Activated naive CD8-positive, alpha-beta T cell treated with anti-CD3 and anti-CD28 coated beads, Interleukin-2, amount 50 U/mL, for 16 hours (primary cell): ENCODE results near the gene LRIT3.
A peak's percentile ranks its signal among the peaks of the same experiment; 100 is the strongest.

Source experiments
- DNase-seq: peaks from one replicate; pipeline ENCODE4 v3.0.0-alpha.2; 2020; ENCODE audit warnings: low read depth, low spot score

The LRIT3 gene, protein sequence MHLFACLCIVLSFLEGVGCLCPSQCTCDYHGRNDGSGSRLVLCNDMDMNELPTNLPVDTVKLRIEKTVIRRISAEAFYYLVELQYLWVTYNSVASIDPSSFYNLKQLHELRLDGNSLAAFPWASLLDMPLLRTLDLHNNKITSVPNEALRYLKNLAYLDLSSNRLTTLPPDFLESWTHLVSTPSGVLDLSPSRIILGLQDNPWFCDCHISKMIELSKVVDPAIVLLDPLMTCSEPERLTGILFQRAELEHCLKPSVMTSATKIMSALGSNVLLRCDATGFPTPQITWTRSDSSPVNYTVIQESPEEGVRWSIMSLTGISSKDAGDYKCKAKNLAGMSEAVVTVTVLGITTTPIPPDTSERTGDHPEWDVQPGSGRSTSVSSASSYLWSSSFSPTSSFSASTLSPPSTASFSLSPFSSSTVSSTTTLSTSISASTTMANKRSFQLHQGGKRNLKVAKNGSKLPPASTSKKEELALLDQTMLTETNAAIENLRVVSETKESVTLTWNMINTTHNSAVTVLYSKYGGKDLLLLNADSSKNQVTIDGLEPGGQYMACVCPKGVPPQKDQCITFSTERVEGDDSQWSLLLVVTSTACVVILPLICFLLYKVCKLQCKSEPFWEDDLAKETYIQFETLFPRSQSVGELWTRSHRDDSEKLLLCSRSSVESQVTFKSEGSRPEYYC

DNA sequence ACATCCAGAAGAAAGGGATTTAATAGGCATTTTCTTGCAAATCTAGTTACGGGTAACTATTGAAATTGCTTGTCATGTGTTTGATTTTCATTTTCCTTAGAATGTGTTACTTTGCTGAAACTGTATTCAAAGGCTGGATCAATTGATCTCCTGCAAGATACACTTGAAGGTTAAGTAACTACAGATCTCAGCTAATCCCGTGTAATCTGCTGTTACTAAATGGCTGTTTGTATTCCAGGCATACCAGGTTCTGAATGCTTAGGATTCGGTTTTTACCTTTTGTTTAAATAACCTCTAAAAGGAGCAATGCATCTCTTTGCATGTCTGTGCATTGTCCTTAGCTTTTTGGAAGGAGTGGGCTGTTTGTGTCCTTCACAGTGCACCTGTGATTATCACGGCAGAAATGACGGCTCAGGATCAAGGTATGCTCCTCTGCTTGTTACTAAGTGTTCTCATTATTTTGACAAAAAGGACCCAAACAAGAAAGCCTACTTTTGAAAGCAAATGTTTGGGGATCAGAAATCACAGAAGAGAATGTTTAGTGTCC lies at the start of gene LRIT3:
Gene LRIT3, plus strand, starts transcription at position 212 of the 547 bp plus-strand sequence. Its CDS starts 95 bp downstream, at position 307.
- no peak for DNase-seq

DNA sequence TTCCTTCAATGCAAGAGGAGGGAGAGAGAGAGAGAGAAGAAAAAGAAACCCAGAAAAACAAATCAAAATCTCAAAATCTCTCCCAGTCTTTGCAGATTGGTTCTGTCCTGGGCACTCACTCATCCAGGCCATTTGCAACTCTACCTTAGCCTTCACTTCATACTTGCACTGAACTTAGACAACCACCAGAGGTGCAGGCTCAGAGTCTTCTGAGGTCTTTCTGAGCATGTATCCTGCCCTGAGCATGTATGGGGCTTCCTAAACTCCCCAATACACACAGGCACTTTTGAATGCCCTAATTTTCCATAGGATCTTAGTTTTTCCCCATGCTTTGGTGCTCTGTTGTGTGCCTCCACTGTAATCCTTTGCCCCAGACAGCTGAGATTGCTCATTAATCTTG lies 49.0 kb upstream of the LRIT3 start:
- no peak for DNase-seq

DNA sequence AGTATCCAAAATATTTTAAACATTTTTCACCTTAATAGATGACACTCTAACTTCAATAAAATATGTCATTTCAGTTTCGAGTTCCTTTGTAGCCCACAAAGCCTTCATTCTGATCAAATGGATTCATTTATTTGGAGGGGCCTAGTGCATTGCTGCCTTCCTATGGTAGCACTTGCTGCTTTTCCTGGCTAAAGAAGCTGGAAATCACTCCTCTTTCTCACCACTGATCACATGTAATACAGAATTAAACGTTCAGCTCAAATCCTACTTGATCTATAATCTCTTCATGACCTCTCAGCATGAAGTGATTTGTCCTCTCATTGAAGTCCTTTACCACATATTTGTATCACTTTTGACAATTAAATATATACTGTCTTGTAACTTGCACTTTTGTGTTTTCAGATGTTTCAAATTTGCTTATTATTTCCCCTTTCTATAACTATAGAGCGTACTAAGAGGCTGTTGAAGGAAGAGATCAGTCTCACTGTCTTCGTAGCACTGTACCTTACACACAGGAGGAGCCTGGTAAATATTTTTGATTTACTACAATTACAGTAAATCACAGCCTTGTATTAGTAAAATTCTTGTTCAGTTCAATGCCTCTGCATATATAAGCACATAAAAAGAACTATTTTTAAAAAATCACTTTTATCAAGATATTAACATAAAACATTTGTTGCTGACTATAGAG lies 46.7 kb upstream of the LRIT3 start:
- no peak for DNase-seq

DNA sequence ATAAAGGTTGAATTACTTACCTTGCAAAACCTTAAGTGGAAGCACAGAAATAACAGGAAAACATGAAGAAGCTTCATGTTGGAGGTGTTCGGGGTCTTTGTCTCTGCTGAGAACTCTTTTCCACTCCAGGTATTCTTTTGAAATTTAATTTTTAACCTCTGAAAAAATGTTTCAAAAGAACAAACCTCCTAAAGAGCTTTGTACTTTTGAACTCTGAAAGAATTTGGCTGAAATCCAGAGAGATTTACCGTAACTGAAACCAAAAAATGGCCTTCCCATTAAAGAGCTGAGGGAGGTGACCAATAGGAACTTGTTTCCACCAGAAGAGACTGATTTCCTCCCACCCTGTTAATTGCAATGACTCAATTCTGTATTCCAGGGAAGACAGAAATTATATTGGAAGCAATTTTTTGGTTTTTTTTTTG lies 46.0 kb upstream of the LRIT3 start, which contains the start of gene CFI:
Gene CFI, minus strand, starts transcription at position 105 of the 425 bp plus-strand sequence. Its CDS starts 28 bp downstream, at position 77.
- DNase-seq, result no peak

DNA sequence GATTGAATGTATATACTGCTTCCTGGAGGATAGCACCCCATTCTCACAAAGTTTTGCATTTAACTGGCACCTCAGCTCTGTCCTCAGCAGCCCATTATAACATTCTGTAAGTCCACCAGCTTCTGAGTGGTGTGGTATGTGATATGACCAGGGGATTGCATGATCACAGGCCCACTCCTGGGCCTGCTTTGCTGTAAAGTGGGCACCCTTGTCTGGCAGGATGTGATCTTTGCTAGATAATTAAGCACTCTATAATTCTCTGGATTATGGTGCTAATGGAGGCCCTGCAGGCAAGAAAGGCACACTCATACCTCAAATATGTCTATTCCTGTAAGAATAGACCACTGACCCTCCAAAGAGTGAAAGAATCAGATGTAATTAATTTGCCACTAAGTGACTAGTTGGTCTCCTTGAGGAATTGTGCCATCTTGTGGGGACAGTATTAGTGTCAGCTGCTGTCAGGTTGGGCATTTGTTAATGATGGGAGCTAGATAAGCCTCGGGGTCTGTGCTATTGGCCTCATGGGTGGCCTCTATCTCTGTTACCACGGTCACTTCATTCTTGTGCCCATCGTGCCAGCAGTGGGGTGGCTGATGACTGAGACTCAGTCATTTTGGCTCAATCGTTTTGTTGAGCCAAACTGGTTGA lies 43.9 kb upstream of the LRIT3 start:
- no peak for DNase-seq

DNA sequence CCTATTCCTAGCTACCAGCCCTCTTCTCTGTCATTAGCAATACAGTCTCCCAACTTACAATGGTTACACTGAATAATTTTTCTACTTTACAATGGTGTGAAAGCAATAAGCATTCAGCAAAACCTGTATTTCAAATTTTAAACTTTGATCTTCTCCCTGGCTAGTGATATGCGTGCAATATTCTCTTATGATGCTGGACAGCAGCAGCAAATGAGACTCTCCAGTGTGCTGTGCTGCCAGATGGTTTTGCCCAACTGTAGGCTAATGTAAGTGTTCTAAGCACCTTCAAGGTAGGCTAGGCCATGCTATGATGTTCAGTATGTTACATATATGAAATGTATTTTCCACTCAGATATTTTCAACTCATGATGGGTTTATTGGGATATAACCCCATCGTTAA lies 38.3 kb upstream of the LRIT3 start:
- DNase-seq, result no peak

DNA sequence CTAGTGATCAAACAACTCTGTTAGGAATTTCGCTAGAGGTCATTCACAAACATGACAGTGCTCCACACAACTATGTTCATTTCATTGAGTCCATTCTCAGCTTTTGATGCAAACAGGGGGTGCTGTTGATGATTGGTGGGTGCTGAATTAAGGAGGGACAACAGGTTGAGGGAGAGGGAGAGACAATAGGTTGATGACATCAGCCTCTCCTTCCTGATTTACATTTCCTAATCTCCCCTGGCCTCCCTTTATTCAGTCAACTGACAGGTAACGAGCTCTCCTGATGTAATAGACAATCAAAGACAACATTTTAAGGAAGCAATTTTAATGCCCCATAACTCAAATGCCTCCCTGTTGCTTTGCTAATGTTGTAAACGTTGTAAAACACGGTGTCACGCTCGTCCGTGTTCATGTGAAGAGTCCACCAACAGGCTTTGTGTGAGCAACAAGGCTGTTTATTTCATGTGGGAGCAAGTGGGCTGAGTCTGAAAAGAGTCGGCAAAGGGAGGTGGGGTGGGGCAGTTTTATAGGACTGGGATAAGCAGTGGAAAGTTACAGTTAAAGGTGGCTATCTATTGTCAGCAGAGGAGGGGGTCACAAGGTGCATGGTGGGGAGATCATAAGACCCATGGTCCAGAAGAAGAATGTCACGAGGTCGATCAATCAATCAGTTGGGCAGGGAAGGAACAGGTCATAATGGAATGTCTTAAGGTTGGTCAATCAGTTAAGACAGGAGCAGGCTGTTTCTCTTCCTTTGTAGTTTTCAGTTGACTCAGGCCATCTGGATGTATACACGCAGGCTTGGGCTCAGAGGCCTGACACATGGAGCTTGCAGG lies 37.1 kb upstream of the LRIT3 start:
- no peak for DNase-seq

DNA sequence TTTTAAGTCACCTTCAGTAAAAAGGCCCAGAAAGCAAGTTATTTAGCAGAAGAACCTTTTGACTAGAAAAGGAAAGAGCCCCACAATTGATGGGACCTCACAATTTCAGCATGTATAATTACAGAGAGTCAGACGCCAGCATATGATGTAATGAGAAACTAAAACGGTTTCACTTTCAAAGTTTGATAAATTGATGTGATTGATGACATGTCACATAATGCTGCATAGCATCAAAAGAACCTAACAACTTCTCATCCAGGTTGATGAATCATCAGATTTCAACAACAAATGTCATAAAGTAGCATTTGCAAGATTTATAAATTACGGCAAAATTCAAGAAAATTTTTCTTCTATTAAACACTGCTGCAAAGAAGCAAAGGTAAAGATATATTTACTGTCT lies 36.2 kb upstream of the LRIT3 start:
- DNase-seq, result no peak

DNA sequence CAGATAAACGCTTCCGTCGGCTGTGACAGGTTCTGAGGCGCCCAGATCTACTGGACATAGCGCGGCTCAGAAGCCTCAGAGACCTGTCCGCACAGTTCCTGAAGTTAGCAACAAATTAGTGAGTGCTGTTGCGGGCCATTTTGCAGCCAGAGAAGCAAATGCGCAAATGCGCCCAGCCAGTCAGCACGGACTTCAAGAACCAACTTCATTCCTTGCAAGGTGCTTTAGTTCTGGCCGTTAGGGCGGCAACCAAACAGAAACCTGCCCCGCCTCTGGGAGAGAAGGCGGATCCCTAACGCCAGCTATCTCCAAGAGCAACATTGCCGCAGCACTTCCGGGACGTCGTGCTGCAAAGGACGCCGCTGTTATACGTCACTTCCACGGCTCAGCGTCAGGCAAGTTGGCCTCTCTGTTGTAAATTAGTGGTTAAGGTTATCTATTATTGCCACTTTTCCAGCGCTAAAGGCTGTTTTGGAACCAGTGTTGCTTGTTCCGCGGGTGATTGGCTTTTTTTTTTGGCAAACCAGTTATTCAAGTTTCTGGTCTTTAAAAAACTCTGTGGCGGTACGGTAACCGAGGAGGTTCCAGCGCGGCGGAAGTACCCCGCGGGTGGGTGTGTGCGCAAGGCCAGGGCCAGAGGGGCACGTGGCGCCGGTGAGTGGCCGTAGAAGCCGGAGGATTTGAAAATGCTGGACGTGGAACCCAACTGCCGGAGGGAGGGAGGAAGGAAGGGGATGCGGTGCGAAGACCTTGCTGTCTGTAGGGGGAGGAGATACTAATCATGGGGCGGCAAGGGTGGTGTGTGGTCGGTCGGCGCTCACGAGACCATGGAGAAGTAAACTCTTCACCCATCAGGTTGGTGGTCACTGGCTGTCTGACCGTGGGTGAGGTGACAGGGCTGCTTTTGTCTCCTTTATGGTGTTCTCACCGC lies 32.5 kb upstream of the LRIT3 start, which contains the start of gene GAR1:
Gene GAR1, plus strand, starts transcription at position 612 of the 931 bp plus-strand sequence. CDS start 403 bp downstream, outside the sequence.
- DNase-seq, result peak; percentile 67

DNA sequence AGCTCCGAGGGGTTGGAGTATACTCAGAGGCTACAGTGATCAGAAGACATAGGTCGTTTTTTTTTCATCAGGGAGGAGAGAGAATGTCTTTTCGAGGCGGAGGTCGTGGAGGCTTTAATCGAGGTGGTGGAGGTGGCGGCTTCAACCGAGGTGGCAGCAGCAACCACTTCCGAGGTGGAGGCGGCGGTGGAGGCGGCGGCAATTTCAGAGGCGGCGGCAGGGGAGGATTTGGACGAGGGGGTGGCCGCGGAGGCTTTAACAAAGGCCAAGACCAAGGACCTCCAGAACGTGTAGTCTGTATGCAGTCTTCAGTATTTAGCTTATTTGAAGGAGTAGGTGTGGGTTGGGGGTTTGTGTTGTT lies 31.8 kb upstream of the LRIT3 start:
- no peak for DNase-seq

DNA sequence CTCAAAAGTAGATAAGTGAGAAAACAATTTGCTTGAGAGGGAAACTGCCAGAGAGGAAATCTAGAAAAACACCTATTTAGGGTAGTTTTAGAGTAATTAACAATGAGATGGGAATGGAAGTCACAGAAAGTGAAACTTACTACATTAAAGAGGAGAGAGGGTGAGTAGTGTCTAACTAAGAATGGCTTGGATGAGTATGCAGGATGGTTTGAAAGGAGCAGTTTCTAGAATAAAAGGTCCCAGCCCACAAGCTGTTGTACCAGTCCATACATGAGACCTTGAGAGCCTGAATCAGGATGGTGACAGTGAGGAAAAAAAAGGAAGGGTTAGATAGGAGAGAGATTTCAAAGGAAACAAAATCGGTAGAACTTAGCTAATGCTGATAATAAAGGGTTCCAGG lies 31.0 kb upstream of the LRIT3 start:
- no peak for DNase-seq

DNA sequence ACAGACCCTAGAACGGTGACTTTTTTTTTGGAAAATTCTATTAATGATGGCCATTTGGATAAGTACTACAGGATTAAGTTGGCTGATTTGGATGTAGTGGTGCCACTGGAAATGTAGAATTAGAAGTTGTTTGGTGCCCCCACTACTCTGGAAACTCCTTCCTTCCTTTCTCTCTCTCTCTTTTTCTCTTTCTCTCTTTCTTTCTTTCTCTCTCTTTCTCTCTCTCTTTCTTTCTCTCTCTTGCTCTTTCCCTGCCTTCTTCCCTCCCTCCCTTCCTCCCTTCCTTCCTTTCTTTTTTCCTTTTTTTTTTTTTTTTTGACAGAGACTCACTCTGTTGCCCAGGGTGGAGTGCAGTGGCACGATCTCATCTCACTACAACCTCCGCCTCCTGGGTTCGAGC lies 29.6 kb upstream of the LRIT3 start:
- no peak for DNase-seq

DNA sequence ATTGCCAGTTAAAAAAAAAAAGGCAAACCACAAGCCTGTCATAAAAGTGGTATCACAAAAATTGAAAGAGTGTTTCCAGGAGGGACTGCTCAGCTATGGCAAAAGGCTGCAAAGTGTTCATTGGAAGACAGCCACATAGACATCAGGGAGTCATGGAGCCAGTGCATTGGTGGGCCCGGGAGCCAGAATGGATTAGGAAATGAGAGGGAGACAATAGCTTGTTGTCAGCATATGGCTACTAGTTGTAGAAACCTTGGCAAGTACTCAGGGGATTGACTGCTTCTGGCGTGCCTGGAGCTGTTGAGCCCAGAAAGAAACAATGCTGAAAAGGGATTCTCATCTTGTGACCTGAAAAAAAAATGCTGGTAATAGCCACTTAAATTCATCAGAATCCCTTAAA lies 27.3 kb upstream of the LRIT3 start:
- DNase-seq, result no peak

DNA sequence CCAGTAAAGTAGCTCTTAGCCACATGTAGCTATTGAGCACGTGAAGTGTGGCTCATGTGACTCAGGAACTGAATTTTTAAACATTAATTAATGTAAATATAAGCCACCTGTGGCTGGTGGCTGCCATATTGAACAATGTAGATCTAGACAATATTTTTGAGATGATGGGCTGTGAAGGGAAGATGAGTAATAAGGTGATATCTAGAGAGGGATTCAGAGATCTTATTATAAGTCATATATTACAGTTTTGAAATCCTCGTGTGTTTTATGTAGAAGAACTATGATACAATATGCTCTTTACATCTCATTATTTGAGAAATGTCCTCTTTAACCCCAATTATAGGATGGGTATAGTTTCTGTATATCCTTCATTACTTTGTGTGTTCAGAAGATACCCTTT lies 26.7 kb upstream of the LRIT3 start:
- no peak for DNase-seq

DNA sequence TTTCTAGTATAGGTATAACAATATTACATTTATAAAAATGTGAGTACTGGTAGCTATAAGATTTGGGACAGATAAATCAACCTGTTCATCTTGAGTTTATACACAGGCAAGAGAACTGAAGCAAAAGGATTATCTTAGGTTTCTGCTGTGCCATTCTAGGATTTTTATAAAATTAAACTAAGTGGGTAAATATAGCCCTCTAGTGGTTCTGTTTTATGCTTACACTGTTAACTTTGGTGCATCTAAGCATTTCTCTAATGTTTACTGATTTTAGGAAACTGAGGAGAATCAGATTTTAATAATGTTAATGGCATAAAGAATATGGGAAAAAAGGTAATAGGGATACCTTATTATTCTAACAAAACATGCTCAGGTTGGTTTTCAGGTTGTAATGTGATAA lies 21.2 kb upstream of the LRIT3 start:
- no peak for DNase-seq

DNA sequence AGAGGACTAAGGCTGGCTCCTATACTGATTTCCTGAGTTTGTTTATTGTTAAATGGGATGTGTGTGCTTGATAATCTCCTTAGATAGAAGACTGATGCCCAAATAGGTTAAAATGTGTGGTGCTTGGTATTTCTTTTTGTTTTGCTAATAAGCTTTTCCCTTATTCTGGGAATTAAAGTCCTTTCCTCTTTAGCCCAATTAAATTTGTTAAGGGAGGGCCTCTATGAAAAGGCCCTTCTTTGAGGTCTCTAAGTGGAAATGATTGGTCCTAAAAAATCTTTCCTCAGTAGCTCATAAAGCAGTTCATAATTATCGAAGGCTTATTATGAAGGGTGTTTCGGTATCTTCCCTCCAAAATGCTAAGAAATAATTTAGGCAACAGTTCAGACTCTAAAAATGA lies 20.2 kb upstream of the LRIT3 start, which contains the start of gene RRH:
Gene RRH, plus strand, starts transcription at position 301 of the 400 bp plus-strand sequence. Its CDS starts 56 bp downstream, at position 357.
- DNase-seq, result no peak

DNA sequence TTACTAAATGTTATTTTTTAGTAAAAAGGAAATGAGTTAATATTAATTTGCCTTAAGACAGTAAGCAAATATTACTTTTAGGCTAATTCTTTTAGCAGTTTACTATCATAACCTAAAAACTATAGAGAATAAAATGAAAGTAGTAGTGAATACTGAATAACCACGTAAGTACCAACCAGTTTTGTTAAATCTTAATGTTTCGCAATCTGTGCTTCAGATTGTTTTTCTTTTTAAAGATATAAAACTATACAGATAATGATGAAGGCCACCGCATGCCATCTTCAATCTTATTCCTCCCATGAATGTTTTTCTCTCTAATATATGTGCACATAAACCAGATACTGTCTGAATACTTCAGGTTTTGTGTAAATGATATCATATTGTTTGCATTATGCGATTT lies 14.2 kb upstream of the LRIT3 start:
- no peak for DNase-seq

DNA sequence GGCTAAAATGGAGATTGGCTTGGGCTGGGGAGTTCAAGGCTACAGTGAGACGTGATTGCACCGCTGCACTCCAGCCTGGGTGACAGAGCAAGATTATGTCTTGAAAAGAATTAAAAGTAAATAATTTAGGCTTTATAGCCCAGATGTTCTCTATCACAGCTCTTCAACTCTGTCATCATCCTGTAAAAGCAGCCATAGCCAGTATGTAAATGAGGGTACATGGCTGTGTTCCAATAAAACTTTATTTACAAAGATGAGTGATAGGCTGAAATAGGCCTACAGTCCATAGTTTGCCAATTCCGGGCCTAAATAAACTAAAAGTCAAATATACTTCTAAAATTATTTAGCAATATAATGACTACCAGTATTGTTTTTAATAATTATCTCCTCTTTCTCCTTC lies 10.9 kb upstream of the LRIT3 start:
- no peak for DNase-seq

DNA sequence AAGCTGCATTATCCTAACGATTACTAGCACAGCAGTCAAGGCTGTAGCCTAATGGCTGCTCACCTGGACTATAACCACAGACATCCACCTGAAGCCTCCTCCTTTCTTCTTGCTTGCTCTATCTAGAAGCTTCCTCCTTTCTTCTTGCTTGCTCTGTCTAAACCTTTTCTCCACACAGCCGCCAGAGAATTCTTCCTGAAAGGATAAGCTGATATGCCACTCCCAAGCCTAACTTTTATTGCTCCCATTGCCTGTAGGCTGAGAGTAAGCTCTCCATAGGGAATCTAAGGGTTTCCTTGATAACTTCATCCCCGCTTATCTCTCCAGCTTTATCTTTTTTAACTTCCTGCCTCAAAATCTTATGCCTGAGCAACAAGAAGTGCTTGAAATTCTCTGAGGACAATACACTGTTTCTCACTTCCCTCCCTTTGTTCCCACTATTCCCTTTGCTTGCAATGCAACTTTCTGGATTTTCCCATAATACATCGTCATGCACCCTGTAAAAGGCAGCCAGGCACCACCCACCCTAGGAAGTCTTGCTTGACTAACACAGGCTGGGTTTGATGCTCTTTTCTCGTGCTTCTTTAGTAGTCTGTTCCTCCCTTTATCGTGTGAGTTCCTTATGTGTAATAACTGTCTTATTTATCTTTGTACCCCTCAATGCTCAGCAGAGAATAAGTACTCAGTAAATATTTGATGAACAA lies 1.4 kb upstream of the LRIT3 start:
- no peak for DNase-seq
